ENCODE results near the gene IL37.
"Not testable (repeated sequence)": the region's sequence is repeated elsewhere in the genome, so short reads cannot be mapped to it uniquely, and the experiment has no call there.

Gene IL37

GRCh38 chr2:112906276-112906675, 4.7 kb upstream of the IL37 start:
- DNase-seq (ENCODE audit: insufficient read length, low spot score) (no peak), FAIRE-seq (no peak)
- TF ChIP-seq SPI1 (IDR thresholded peaks at IDR 0.05; ENCODE audit: low read depth, low read length) (no peak), POLR2AphosphoS5 (IDR thresholded peaks at IDR 0.05; ENCODE audit: low read depth, low read length) (no peak), TAF1 (IDR thresholded peaks at IDR 0.05; ENCODE audit: low read depth, low read length) (no peak), POU2F2 (IDR thresholded peaks at IDR 0.05; ENCODE audit: low read depth, low read length) (no peak), POLR2A (IDR thresholded peaks at IDR 0.05; ENCODE audit: low read depth, low read length) (no peak), PAX5 (IDR thresholded peaks at IDR 0.05; ENCODE audit: insufficient read depth, low read length, severe bottlenecking) (no peak)

- DNase-seq (ENCODE audit: insufficient read length, low spot score), result no peak
- no peak for FAIRE-seq
Observed at GRCh38 chr2:112907001-112907949, 3.7 kb upstream of the IL37 start.

GRCh38 chr2:112908559-112908958, 2.4 kb upstream of the IL37 start:
- not testable (repeated sequence) for FAIRE-seq; DNase-seq (ENCODE audit: insufficient read length, low spot score)

More at GRCh38 chr2:112907001-112907949, 3.7 kb upstream of the IL37 start:
- no peak for TF ChIP-seq PAX5 (IDR thresholded peaks at IDR 0.05; ENCODE audit: insufficient read depth, low read length, severe bottlenecking)

- TF ChIP-seq POU2F2 (IDR thresholded peaks at IDR 0.05; ENCODE audit: low read depth, low read length), result no peak
- TF ChIP-seq TAF1 (IDR thresholded peaks at IDR 0.05; ENCODE audit: low read depth, low read length), result no peak
- no peak for TF ChIP-seq POLR2A (IDR thresholded peaks at IDR 0.05; ENCODE audit: low read depth, low read length)
- no peak for TF ChIP-seq PAX5 (IDR thresholded peaks at IDR 0.05; ENCODE audit: insufficient read depth, low read length, severe bottlenecking)
- TF ChIP-seq SPI1 (IDR thresholded peaks at IDR 0.05; ENCODE audit: low read depth, low read length), result no peak
- TF ChIP-seq POLR2AphosphoS5 (IDR thresholded peaks at IDR 0.05; ENCODE audit: low read depth, low read length), result no peak
- FAIRE-seq, result no peak
- no peak for DNase-seq (ENCODE audit: insufficient read length, low spot score)
Observed at GRCh38 chr2:112910219-112910618, 746 bp upstream of the IL37 start.

GRCh38 chr2:112912403-112912802, 1.4 kb downstream of the IL37 start:
- FAIRE-seq (no peak), DNase-seq (ENCODE audit: insufficient read length, low spot score) (no peak)
- TF ChIP-seq POLR2A (IDR thresholded peaks at IDR 0.05; ENCODE audit: low read depth, low read length), result no peak
- no peak for TF ChIP-seq POU2F2 (IDR thresholded peaks at IDR 0.05; ENCODE audit: low read depth, low read length)

- TF ChIP-seq POLR2A (IDR thresholded peaks at IDR 0.05; ENCODE audit: low read depth, low read length) (no peak), PAX5 (IDR thresholded peaks at IDR 0.05; ENCODE audit: insufficient read depth, low read length, severe bottlenecking) (no peak), TAF1 (IDR thresholded peaks at IDR 0.05; ENCODE audit: low read depth, low read length) (no peak), POLR2AphosphoS5 (IDR thresholded peaks at IDR 0.05; ENCODE audit: low read depth, low read length) (no peak)
- FAIRE-seq (no peak), DNase-seq (ENCODE audit: insufficient read length, low spot score) (no peak)
Observed at GRCh38 chr2:112915300-112916144, 4.6 kb downstream of the IL37 start.

- no peak for FAIRE-seq
- TF ChIP-seq SPI1 (IDR thresholded peaks at IDR 0.05; ENCODE audit: low read depth, low read length), result no peak
- TF ChIP-seq POU2F2 (IDR thresholded peaks at IDR 0.05; ENCODE audit: low read depth, low read length), result no peak
- no peak for TF ChIP-seq POLR2AphosphoS5 (IDR thresholded peaks at IDR 0.05; ENCODE audit: low read depth, low read length)
Observed at GRCh38 chr2:112916145-112916571, 5.2 kb downstream of the IL37 start.

GRCh38 chr2:112916625-112917247, 5.8 kb downstream of the IL37 start:
- DNase-seq (ENCODE audit: insufficient read length, low spot score), result no peak
- TF ChIP-seq POU2F2 (IDR thresholded peaks at IDR 0.05; ENCODE audit: low read depth, low read length), result no peak
- TF ChIP-seq POLR2AphosphoS5 (IDR thresholded peaks at IDR 0.05; ENCODE audit: low read depth, low read length), result no peak
- no peak for TF ChIP-seq PAX5 (IDR thresholded peaks at IDR 0.05; ENCODE audit: insufficient read depth, low read length, severe bottlenecking)
- no peak for TF ChIP-seq TAF1 (IDR thresholded peaks at IDR 0.05; ENCODE audit: low read depth, low read length)
- no peak for TF ChIP-seq POLR2A (IDR thresholded peaks at IDR 0.05; ENCODE audit: low read depth, low read length)
- TF ChIP-seq SPI1 (IDR thresholded peaks at IDR 0.05; ENCODE audit: low read depth, low read length), result no peak
- FAIRE-seq, result no peak

More at GRCh38 chr2:112916145-112916571, 5.2 kb downstream of the IL37 start:
- DNase-seq (ENCODE audit: insufficient read length, low spot score), result no peak

GRCh38 chr2:112917856-112918255, 6.9 kb downstream of the IL37 start:
- no peak for FAIRE-seq
- TF ChIP-seq POU2F2 (IDR thresholded peaks at IDR 0.05; ENCODE audit: low read depth, low read length), result no peak

GRCh38 chr2:112918256-112918655, 7.3 kb downstream of the IL37 start:
- TF ChIP-seq POLR2AphosphoS5 (IDR thresholded peaks at IDR 0.05; ENCODE audit: low read depth, low read length) (no peak), POLR2A (IDR thresholded peaks at IDR 0.05; ENCODE audit: low read depth, low read length) (no peak), PAX5 (IDR thresholded peaks at IDR 0.05; ENCODE audit: insufficient read depth, low read length, severe bottlenecking) (no peak), SPI1 (IDR thresholded peaks at IDR 0.05; ENCODE audit: low read depth, low read length) (no peak), TAF1 (IDR thresholded peaks at IDR 0.05; ENCODE audit: low read depth, low read length) (no peak), POU2F2 (IDR thresholded peaks at IDR 0.05; ENCODE audit: low read depth, low read length) (no peak)
- no peak for FAIRE-seq
- DNase-seq (ENCODE audit: insufficient read length, low spot score), result no peak

More at GRCh38 chr2:112917856-112918255, 6.9 kb downstream of the IL37 start:
- DNase-seq (ENCODE audit: insufficient read length, low spot score), result no peak
